Neutrophil (primary cell): ENCODE data around the gene TTC39C.
"Not testable (repeated sequence)": the region's sequence is repeated elsewhere in the genome, so short reads cannot be mapped to it uniquely, and the experiment has no call there.

ENCODE experiments used
- H3K27ac ChIP-seq: fragments of 200-600 bp; sonication (generic); 2 replicates; pipeline ENCODE4 v1.5.1; 2016; ENCODE audit warnings: mild to moderate bottlenecking, moderate library complexity
- H3K27me3 ChIP-seq: fragments of 200-600 bp; sonication (generic); 2 replicates; pipeline ENCODE4 v1.6.0; 2016; ENCODE audit warnings: mild to moderate bottlenecking
- H3K36me3 ChIP-seq: fragments of 200-600 bp; sonication (generic); 2 replicates; pipeline ENCODE4 v1.5.1; 2017
- H3K4me1 ChIP-seq, 2 experiments: fragments of 200-600 bp in 1 of 2; sonication (generic) in 1 of 2; 1 replicate in 1 of 2; 2 replicates in 1 of 2; pipeline versions ENCODE4 v1.5.1 to v1.6.1; 2013 to 2016; ENCODE audit warnings: low read depth in 1 of 2, low read length in 1 of 2, mild to moderate bottlenecking in 1 of 2, moderate library complexity in 1 of 2; ENCODE audit not compliant: control insufficient read depth in 1 of 2, insufficient read depth in 1 of 2
- H3K4me3 ChIP-seq, 2 experiments: fragments of 200-600 bp in 1 of 2; sonication (generic) in 1 of 2; 1 replicate in 1 of 2; 2 replicates in 1 of 2; pipeline ENCODE4 v1.5.1; 2013 to 2016; ENCODE audit warnings: low read depth in 1 of 2, low read length in 1 of 2, mild to moderate bottlenecking in 1 of 2, moderate library complexity in 1 of 2
- H3K9me3 ChIP-seq: fragments of 200-600 bp; sonication (generic); 2 replicates; pipeline ENCODE4 v1.5.1; 2016
- CTCF ChIP-seq: fragments of 200-600 bp; sonication (generic); IDR thresholded peaks from 2 replicates; pipeline ENCODE4 v1.5.1; 2016; ENCODE audit warnings: antibody characterized with exemption

The TTC39C gene

GRCh38 chr18:24138409-24138788 lies 123.8 kb downstream of the TTC39C start:
- no peaks in the 10 kb centered on the region for H3K9me3 ChIP-seq
- no peak for TF ChIP-seq CTCF
- H3K27ac ChIP-seq: no peak overlapping the region

DNA sequence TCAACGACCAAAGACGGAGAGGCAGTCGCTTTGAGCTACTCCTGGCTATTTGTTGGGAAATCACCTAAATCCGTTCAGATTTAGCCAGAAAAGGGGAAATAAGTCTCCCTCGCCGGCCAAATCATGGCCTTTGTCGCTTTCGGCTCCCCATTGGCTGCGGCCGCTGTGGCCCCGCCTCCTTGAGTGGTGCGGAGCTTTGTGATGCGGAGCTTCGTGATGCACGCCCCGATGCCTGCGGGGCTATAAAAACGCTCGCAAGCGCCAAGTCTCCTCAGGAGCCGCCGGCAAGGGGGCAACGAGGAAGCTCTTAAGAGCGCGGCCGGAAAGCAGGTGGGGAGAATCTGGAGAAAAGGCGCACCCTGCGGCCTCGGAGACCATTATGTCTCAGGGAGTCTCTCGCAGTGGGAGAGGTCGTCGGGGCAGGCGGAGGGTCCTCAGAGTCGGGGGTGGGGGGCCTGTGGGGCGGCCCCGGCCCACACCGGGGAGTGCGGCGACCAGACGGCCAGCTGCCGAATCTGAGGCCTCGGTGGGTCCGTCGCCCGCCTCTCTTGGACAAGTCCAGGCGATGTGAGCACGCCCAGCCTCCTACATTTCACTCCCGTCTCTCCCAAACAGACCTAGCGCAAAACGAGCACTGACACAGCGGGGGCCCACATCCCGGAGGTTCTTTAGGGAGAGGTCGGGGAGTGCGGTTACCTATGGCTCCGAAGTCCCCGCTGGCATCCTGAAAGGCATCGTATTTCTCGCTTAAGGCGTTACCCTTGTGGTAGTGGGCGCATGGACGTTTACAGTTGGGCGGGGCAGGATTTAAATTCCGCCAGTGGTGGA lies 124.4 kb downstream of the TTC39C start, which contains the start of gene CABYR:
Gene CABYR (plus strand): TSS at position 274 of the 828 bp plus-strand sequence. CDS start 4,053 bp downstream, outside the sequence.
- Histone ChIP-seq H3K4me3 (peak within 1 kb of the TSS; percentile 58 to 64), H3K27ac (no peak within 1 kb of the TSS), H3K4me1 (peaks cover 13 to 14% of the 10 kb centered on the region in 2 experiments), H3K36me3 (no peaks in the 10 kb centered on the region), H3K9me3 (no peaks in the 10 kb centered on the region), H3K27me3 (peaks cover 37% of the 10 kb centered on the region)
- no peak for TF ChIP-seq CTCF

More at GRCh38 chr18:24138409-24138788, 123.8 kb downstream of the TTC39C start:
- peaks cover 2% of the 10 kb centered on the region for H3K36me3 ChIP-seq
- H3K27me3 ChIP-seq: peaks cover 37% of the 10 kb centered on the region
- peaks cover 13 to 14% of the 10 kb centered on the region in 2 experiments for H3K4me1 ChIP-seq
- H3K4me3 ChIP-seq: peak overlapping the region; percentile 58 to 64

GRCh38 chr18:24140697-24141096 lies 126.1 kb downstream of the TTC39C start:
- H3K9me3 ChIP-seq: no peaks in the 10 kb centered on the region
- TF ChIP-seq CTCF: no peak

DNA sequence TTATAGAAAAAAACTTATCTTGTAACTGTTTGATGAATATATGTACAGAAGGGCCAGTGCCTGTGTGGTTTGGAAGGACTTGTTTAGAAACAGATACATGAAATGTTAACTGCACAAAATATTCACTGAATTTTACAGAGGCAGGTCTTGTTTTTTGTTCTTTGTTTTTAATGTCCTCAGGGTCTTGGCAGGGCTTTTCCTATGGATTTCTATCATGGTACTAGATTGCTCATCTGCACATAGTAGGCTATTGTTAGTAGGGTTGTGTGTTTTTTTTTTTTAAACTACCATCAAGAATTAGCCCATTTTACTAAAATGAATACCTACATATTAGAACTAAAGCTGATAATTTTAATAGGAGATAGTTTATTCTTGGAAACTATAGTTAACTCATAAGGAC lies 127.8 kb downstream of the TTC39C start:
- peaks cover 13 to 14% of the 10 kb centered on the region in 2 experiments for H3K4me1 ChIP-seq
- TF ChIP-seq CTCF: no peak

More at GRCh38 chr18:24140697-24141096, 126.1 kb downstream of the TTC39C start:
- no peak overlapping the region for H3K27ac ChIP-seq
- no peak overlapping the region for H3K4me3 ChIP-seq
- peaks cover 37% of the 10 kb centered on the region for H3K27me3 ChIP-seq
- H3K36me3 ChIP-seq: no peaks in the 10 kb centered on the region
- H3K4me1 ChIP-seq: peaks cover 13 to 14% of the 10 kb centered on the region in 2 experiments

DNA sequence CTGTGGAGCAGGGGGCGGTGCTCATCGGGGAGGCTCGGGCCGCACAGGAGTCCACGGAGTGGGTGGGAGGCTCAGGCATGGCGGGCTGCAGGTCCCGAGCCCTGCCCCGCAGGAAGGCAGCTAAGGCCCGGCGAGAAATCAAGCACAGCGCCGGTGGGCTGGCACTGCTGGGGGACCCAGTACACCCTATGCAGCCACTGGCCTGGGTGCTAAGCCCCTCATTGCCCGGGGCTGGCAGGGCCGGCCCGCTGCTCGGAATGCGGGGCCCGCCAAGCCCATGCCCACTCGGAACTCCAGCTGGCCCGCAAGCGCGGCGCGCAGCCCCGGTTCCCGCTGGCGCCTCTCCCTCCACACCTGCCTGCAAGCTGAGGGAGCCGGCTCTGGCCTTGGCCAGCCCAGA lies 135.0 kb downstream of the TTC39C start:
- not testable (repeated sequence) for H3K27ac ChIP-seq, H3K9me3 ChIP-seq, H3K4me3 ChIP-seq, H3K27me3 ChIP-seq, H3K4me1 ChIP-seq
- peaks cover 20% of the 10 kb centered on the region for H3K36me3 ChIP-seq

More for the DNA sequence above, 127.8 kb downstream of the TTC39C start:
- Histone ChIP-seq H3K27me3 (peaks cover 37% of the 10 kb centered on the region), H3K4me3 (no peak overlapping the region), H3K27ac (no peak overlapping the region), H3K36me3 (no peaks in the 10 kb centered on the region), H3K9me3 (no peaks in the 10 kb centered on the region)

DNA sequence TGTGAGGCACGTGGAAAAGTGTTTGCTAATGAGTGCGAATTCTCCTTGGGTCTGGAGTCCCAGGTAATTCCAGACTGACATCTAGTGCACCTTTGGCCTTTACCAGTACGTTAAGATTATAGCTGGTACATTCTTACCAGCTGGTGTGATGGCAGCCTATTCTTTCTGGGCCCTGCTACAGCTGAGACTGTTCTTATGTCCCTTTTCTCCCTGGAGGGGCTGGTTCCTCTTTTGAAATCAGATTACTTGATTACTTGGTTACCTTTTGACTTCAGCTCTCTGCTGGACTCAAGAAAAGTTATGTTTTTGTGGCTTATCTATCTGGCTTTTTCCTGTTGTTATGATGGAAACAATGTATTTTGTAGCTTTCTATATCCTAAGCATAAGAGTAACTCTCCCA lies 138.8 kb downstream of the TTC39C start:
- Histone ChIP-seq H3K4me1 (no peaks in the 10 kb centered on the region), H3K36me3 (peaks cover 44% of the 10 kb centered on the region), H3K4me3 (no peak overlapping the region), H3K27ac (no peak overlapping the region), H3K9me3 (no peaks in the 10 kb centered on the region), H3K27me3 (no peaks in the 10 kb centered on the region)
- no peak for TF ChIP-seq CTCF
